Sigmoid colon (tissue), 7 donors: ENCODE data around the gene CLK4. TPM values are rescaled to one million over a fixed set of nuclear protein-coding genes. Genes with fewer than 3 reads are reported as not detected.

Source experiments
- DNase-seq: peaks from one replicate; pipeline ENCODE4 v3.0.0-alpha.2; 2019
- H3K27ac ChIP-seq, 4 donors: fragments of 200-600 bp; sonication (generic); one replicate each; pipeline ENCODE4 v1.5.1; 2016 to 2019; ENCODE audit warnings: mild to moderate bottlenecking in 1 of 4
- H3K27me3 ChIP-seq, 3 donors: fragments of 200-600 bp; sonication (generic); one replicate each; pipeline ENCODE4 v1.5.1; 2019; ENCODE audit warnings: mild to moderate bottlenecking in 1 of 3
- H3K36me3 ChIP-seq, 4 donors: fragments of 200-600 bp; sonication (generic); one replicate each; pipeline ENCODE4 v1.5.1; 2016 to 2019
- H3K4me1 ChIP-seq, 4 donors: fragments of 200-600 bp; sonication (generic); one replicate each; pipeline ENCODE4 v1.5.1; 2017 to 2019
- H3K4me3 ChIP-seq, 4 donors: fragments of 200-600 bp; sonication (generic); one replicate each; pipeline ENCODE4 v1.5.1; 2017 to 2019; ENCODE audit warnings: mild to moderate bottlenecking in 2 of 4, moderate library complexity in 1 of 4
- H3K9me3 ChIP-seq, 4 donors: fragments of 200-600 bp in 3 of 4; sonication (generic) in 3 of 4; one replicate each; pipeline versions ENCODE4 v1.5.1 to v1.6.1; 2013 to 2019
- CTCF ChIP-seq, 4 experiments: fragments of 450-650 bp in 3 of 4; fragments of 200-600 bp in 1 of 4; IDR thresholded peaks; one replicate each; pipeline ENCODE4 v1.5.1; 2016 to 2019; ENCODE audit warnings: antibody characterized with exemption in 4 of 4, mild to moderate bottlenecking in 3 of 4, moderate library complexity in 2 of 4
- EP300 ChIP-seq, 4 donors: sonication (generic); formaldehyde crosslinking; IDR thresholded peaks; one replicate each; pipeline ENCODE4 v1.6.1; 2017; ENCODE audit warnings: antibody characterized with exemption in 4 of 4
- POLR2A ChIP-seq, 2 donors: fragments of 450-650 bp; IDR thresholded peaks; one replicate each; pipeline ENCODE4 v1.6.1; 2016; ENCODE audit warnings: antibody characterized with exemption in 2 of 2, mild to moderate bottlenecking in 2 of 2, moderate library complexity in 2 of 2
- POLR2AphosphoS5 ChIP-seq, 4 donors: sonication (generic); formaldehyde crosslinking; IDR thresholded peaks; one replicate each; pipeline ENCODE4 v1.6.1; 2017; ENCODE audit warnings: antibody characterized with exemption in 4 of 4
- WGBS, 2 donors: extraction: QIAGEN DNeasy Blood & Tissue Kit; methylation state at CpG; one replicate each; pipeline ENCODE4 v1.1.7; 2013; 5-methylcytosine and 5-hydroxymethylcytosine counted together
- intact Hi-C: fragments of 100-400 bp; cut with DNase I; formaldehyde crosslinking; loops from one replicate; pipeline ENCODE4 v1.15.1; 2023
- polyA plus RNA-seq, 3 donors: library from polyadenylated mRNA; stranded (reverse); fragments of 200-250 nt; gene quantifications; one replicate each; pipeline ENCODE4 v1.2.3, GENCODE V29; 2013
- small RNA-seq, 3 donors: library from RNA; depleted of rRNA; stranded (forward); fragments of <200 nt; gene quantifications; one replicate each; pipeline ENCODE3, GENCODE V24; 2016
- total RNA-seq, 4 donors: library from RNA; depleted of rRNA; stranded (reverse); fragments of >200 nt; gene quantifications; one replicate each; pipeline ENCODE4 v1.1.0, GENCODE V29; 2016
- donor health status: healthy with polysubstance abuse.
- donor health status: Bipolar disorder and iron deficiency.
- donor health status: healthy.

CLK4 gene
- total and polyA plus RNA-seq, 7 donors = 5.3 to 51.8 (median 31.8) TPM

GRCh38 chr5:178555771-178556211 lies 71.1 kb downstream of the CLK4 start:
- intact Hi-C loops = no loop called here
- no peaks in the 10 kb centered on the region for H3K9me3 ChIP-seq
- 76 to 84% methylated on average over 14 of the region's 14 CpGs for WGBS, 2 donors
- no peak overlapping the region for H3K27ac ChIP-seq
- H3K4me3 ChIP-seq = no peak overlapping the region
- H3K27me3 ChIP-seq = peaks cover 0 to 4% (median 0%) of the 10 kb centered on the region in 3 donors
- TF ChIP-seq POLR2A (IDR thresholded peaks at IDR 0.05) (no peak), EP300 (IDR thresholded peaks at IDR 0.05) (no peak), CTCF (IDR thresholded peaks at IDR 0.05) (no peak), POLR2AphosphoS5 (IDR thresholded peaks at IDR 0.05) (no peak)
- no peak for DNase-seq
- peaks cover 0 to 8% (median 0%) of the 10 kb centered on the region in 4 donors for H3K4me1 ChIP-seq
- H3K36me3 ChIP-seq = no peaks in the 10 kb centered on the region

- no peak for DNase-seq
- H3K9me3 ChIP-seq = no peaks in the 10 kb centered on the region
- TF ChIP-seq POLR2A (IDR thresholded peaks at IDR 0.05) = no peak
- no peak for TF ChIP-seq EP300 (IDR thresholded peaks at IDR 0.05)
- no peak for TF ChIP-seq CTCF (IDR thresholded peaks at IDR 0.05)
- no peak for TF ChIP-seq POLR2AphosphoS5 (IDR thresholded peaks at IDR 0.05)
- H3K27me3 ChIP-seq = peaks cover 0 to 4% (median 0%) of the 10 kb centered on the region in 3 donors
- H3K27ac ChIP-seq = no peak overlapping the region
- intact Hi-C loops = no loop called here
- no peak overlapping the region for H3K4me3 ChIP-seq
- peaks cover 0 to 8% (median 0%) of the 10 kb centered on the region in 4 donors for H3K4me1 ChIP-seq
- no peaks in the 10 kb centered on the region for H3K36me3 ChIP-seq
- 66 to 83% methylated on average over 7 of the region's 7 CpGs for WGBS, 2 donors
These were observed 71.8 kb downstream of the CLK4 start for GRCh38 chr5:178555005-178555404.

GRCh38 chr5:178554311-178554710 lies 72.5 kb downstream of the CLK4 start:
- no peak for DNase-seq
- no peaks in the 10 kb centered on the region for H3K36me3 ChIP-seq
- H3K4me1 ChIP-seq = peaks cover 0 to 8% (median 0%) of the 10 kb centered on the region in 4 donors
- no peaks in the 10 kb centered on the region for H3K9me3 ChIP-seq
- no peak for TF ChIP-seq CTCF (IDR thresholded peaks at IDR 0.05)
- TF ChIP-seq EP300 (IDR thresholded peaks at IDR 0.05) = no peak
- no peak for TF ChIP-seq POLR2A (IDR thresholded peaks at IDR 0.05)
- no peak for TF ChIP-seq POLR2AphosphoS5 (IDR thresholded peaks at IDR 0.05)
- H3K4me3 ChIP-seq = no peak overlapping the region
- 85 to 92% methylated on average over 11 of the region's 11 CpGs for WGBS, 2 donors
- peak overlapping the region in 1 of 4 donors; percentile 63 for H3K27ac ChIP-seq
- peaks cover 0 to 4% (median 0%) of the 10 kb centered on the region in 3 donors for H3K27me3 ChIP-seq
- intact Hi-C loops = loop anchor here (5.0 kb wide), 2 partner anchors 33 to 92 kb away; no protein-coding TSS in a partner anchor

DNA sequence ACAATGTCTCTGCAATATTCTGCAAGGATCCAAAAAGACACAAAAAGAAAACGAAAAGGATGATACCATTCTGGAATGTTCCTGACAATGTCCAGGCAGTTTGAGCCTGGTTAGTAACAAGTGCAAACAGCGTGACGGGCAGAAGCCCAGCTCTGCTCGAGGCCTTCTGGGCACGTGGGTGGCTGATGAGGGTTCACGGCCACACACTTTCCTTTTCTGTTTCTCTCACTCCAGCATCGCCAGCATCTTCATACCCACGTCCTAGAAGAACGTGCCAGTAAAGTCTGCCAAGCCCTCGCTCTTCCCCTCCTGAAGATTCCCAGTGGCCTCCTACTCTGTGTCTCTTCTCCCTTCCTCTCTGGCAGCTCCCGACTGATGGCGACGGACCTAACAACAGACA lies 73.3 kb downstream of the CLK4 start:
- no peaks in the 10 kb centered on the region for H3K9me3 ChIP-seq
- peaks cover 0 to 8% (median 0%) of the 10 kb centered on the region in 4 donors for H3K4me1 ChIP-seq
- intact Hi-C loops = loop anchor here (5.0 kb wide), 2 partner anchors 34 to 91 kb away; no protein-coding TSS in a partner anchor
- 77 to 84% methylated on average over 13 of the region's 13 CpGs for WGBS, 2 donors
- no peaks in the 10 kb centered on the region for H3K36me3 ChIP-seq
- H3K27me3 ChIP-seq = peaks cover 0 to 4% (median 0%) of the 10 kb centered on the region in 3 donors
- peak; percentile 89 for DNase-seq
- TF ChIP-seq POLR2A (IDR thresholded peaks at IDR 0.05) (no peak), EP300 (IDR thresholded peaks at IDR 0.05) (peak in 1 of 4 donors; percentile 6), POLR2AphosphoS5 (IDR thresholded peaks at IDR 0.05) (peak; percentile 18 to 86 (median 72))
- no peak overlapping the region for H3K4me3 ChIP-seq
- H3K27ac ChIP-seq = peak overlapping the region in 1 of 4 donors; percentile 63

Small RNA genes within 50 kb of the gene (small RNA-seq; reads per million reads assigned to genes)
- gene RN7SKP70 = 0 reads per million in 3 donors

Other genes starting within 250 kb of the CLK4 start
- 1 to 10 TPM in 1 of 4 donors, under 1 TPM in 3; 0.28 to 1.2 (median 0.52) TPM for gene COL23A1, start 36.7 kb downstream of the CLK4 start, total RNA-seq
- under 1 TPM in 2 of 3 donors, not detected in 1; 0.46 to 0.96 TPM for gene COL23A1, start 36.7 kb downstream of the CLK4 start, polyA plus RNA-seq
- gene ZNF354A, start 103.6 kb upstream of the CLK4 start, total RNA-seq = 10 to 100 TPM; 17.8 to 29.4 (median 21.7) TPM
- 1 to 10 TPM; 3.7 to 5.8 (median 4.8) TPM for gene ZNF354A, start 103.6 kb upstream of the CLK4 start, polyA plus RNA-seq
- 10 to 100 TPM; 13.3 to 23.5 (median 18.6) TPM for gene ZNF354B, start 232.9 kb upstream of the CLK4 start, total RNA-seq
- gene ZNF354B, start 232.9 kb upstream of the CLK4 start, polyA plus RNA-seq = 1 to 10 TPM in 2 of 3 donors, under 1 TPM in 1; 0.92 to 6.3 (median 1.2) TPM